Suprapubic skin (tissue), 4 donors: ENCODE measurements around the gene H19.

Source experiments
- CTCF ChIP-seq, 2 donors: fragments of 200-600 bp in 1 of 2; fragments of 450-650 bp in 1 of 2; sonication (generic) in 1 of 2; IDR thresholded peaks; one replicate each; pipeline ENCODE4 v1.5.1; 2016 to 2019; ENCODE audit warnings: antibody characterized with exemption in 2 of 2, mild to moderate bottlenecking in 1 of 2, moderate library complexity in 1 of 2
- EP300 ChIP-seq: sonication (generic); formaldehyde crosslinking; IDR thresholded peaks from one replicate; pipeline ENCODE4 v1.6.1; 2017; ENCODE audit warnings: antibody characterized with exemption
- POLR2A ChIP-seq, 2 donors: fragments of 450-650 bp; IDR thresholded peaks; one replicate each; pipeline ENCODE4 v1.6.1; 2017; ENCODE audit warnings: antibody characterized with exemption in 2 of 2, mild to moderate bottlenecking in 2 of 2, moderate library complexity in 2 of 2
- POLR2AphosphoS5 ChIP-seq, 3 donors: sonication (generic); formaldehyde crosslinking; IDR thresholded peaks; one replicate each; pipeline ENCODE4 v1.6.1; 2017; ENCODE audit warnings: antibody characterized with exemption in 3 of 3

GRCh38 chr11:1998290-1998689 lies 648 bp upstream of the H19 start:
- TF ChIP-seq POLR2A (IDR thresholded peaks at IDR 0.05) (no peak), POLR2AphosphoS5 (IDR thresholded peaks at IDR 0.05) (no peak), CTCF (IDR thresholded peaks at IDR 0.05) (no peak), EP300 (no peak)
